ENCODE results near the gene RNFT1. TPM values are rescaled to one million over a fixed set of nuclear protein-coding genes. Genes with fewer than 3 reads are reported as not detected.

The RNFT1 gene
- total RNA-seq, 8 experiments from 2014 or later = 8.5 to 23.9 (median 10.1) TPM

DNA sequence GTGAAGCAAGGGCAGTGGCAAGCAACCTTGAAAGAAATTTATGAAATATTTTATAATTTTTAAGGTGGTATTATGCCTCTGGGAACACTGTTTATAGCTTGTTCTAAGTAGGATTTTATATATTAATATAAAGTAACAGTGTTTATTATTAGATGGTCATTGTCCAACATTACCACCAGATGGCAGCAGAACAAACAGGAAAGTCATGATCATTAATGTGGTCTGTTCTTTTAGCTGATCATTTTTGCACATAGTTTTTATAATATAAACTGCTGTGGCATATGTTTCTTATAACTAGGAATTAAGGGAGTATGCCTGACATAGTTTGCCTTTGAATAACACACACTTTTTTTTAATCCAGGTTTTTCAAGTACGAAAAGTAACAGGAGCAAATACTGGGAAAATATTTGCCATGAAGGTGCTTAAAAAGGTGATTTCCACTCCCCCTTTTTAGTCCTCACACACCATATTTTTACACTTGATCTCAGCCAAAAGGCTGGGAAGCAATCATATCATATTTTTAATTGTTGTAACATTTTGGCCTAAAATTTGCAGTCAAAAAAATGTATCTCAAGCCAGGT is 50.2 kb downstream of the RNFT1 start:
- WGBS, 10 experiments = 67 to 100% (median 100%) methylated on average over 1 of the region's 1 CpG; no CpG with 5 or more reads in 4 of the 10 experiments
- ATAC-seq (replicated peaks in 6 of 8) = peak in 4 of 8 experiments; percentile 30 to 44 (median 40)
- Histone ChIP-seq H3K4me3 (no peak overlapping the region), H3K4me1 (replicated peaks in 1 of 2) (no peaks in the 10 kb centered on the region), H3K27ac (no peak overlapping the region)
- in situ Hi-C loops (cut with MboI; ENCODE audit: low pct_unique_long_range_greater_than_20kb in 2 of 9, low sequenced_read_pairs in 9 of 9, unreplicated experiment in 9 of 9) = loop anchor here in 6 of 9 experiments (25.0 kb wide), 2 partner anchors 123 to 148 kb away; no protein-coding TSS in a partner anchor

DNA sequence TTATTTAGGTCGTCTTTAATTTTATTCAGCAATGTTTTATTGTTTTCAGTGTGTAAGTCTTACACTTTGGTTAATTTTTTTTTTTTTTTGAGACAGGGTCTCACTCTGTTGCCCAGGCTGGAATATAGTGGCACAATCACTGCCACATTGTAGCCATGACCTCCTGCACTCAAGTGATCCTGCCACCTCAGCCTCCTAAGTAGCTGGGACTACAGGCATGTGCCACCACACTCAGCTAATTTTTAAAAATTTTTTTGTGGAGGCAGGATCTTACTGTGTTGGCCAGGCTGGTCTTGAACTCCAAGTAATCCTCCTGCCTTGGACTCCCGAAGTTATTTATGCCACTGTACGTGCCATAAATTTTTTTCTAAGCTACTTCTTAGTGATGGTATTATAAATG is 57.1 kb downstream of the RNFT1 start:
- no peaks in the 10 kb centered on the region for H3K4me1 ChIP-seq (replicated peaks in 1 of 2)
- no peak overlapping the region for H3K4me3 ChIP-seq
- H3K27ac ChIP-seq = no peak overlapping the region
- 50 to 100% (median 98%) methylated on average over 1 to 3 of the region's 3 CpGs; no CpG with 5 or more reads in 1 of the 10 experiments for WGBS, 10 experiments
- no peak for ATAC-seq (replicated peaks in 6 of 8)
- in situ Hi-C loops (cut with MboI; ENCODE audit: low pct_unique_long_range_greater_than_20kb in 2 of 9, low sequenced_read_pairs in 9 of 9, unreplicated experiment in 9 of 9) = loop anchor here in 6 of 9 experiments (25.0 kb wide), 2 partner anchors 130 to 155 kb away; no protein-coding TSS in a partner anchor

DNA sequence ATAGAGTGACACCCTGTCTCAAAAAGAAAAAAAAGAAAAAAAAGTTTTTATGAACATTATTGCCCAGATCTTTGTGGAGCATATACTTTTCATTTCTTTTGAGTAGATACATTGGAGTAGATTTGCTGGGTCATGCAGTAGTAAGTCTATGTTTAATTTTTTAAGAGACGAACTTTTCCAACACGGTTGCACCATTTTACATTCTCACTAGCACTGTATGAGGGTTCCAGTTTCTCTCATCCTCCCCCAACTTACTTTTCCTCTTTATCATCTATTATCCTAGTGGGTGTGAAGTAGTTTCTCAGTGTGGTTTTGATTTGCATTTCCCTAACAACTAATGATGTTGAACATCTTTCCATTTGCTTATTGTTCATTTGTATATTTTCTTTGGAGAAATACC is 61.1 kb downstream of the RNFT1 start:
- WGBS, 10 experiments = 56 to 100% (median 88%) methylated on average over 2 of the region's 2 CpGs; no CpG with 5 or more reads in 2 of the 10 experiments
- Histone ChIP-seq H3K27ac (no peak overlapping the region), H3K4me1 (replicated peaks in 1 of 2) (peaks cover 0 to 2% of the 10 kb centered on the region in 2 donors), H3K4me3 (no peak overlapping the region)
- no peak for ATAC-seq (replicated peaks in 6 of 8)
- in situ Hi-C loops (cut with MboI; ENCODE audit: low pct_unique_long_range_greater_than_20kb in 2 of 9, low sequenced_read_pairs in 9 of 9, unreplicated experiment in 9 of 9) = loop anchor here in 6 of 9 experiments (25.0 kb wide), 2 partner anchors 134 to 159 kb away; no protein-coding TSS in a partner anchor

Other genes starting within 250 kb of the RNFT1 start
- gene TUBD1, start 71.8 kb downstream of the RNFT1 start, total RNA-seq = 10 to 100 TPM in 1 of 8 experiments, 1 to 10 TPM in 7; 1.7 to 10.6 (median 5.7) TPM
- gene RPS6KB1, start 71.6 kb downstream of the RNFT1 start, total RNA-seq = 10 to 100 TPM; 21.2 to 44.8 (median 33.4) TPM
- gene HEATR6, start 114.2 kb upstream of the RNFT1 start, total RNA-seq = 10 to 100 TPM in 7 of 8 experiments, 1 to 10 TPM in 1; 10.0 to 24.6 (median 20.9) TPM
- 10 to 100 TPM in 1 of 8 experiments, 1 to 10 TPM in 2, under 1 TPM in 2, not detected in 3; 0.59 to 15.2 (median 3.5) TPM for gene CA4, start 185.2 kb upstream of the RNFT1 start, total RNA-seq

Data from motor neuron (in vitro differentiated cells).